Mesothelial cell of epicardium (in vitro differentiated cells): Measurements from ENCODE around the gene SYCP1. TPM values are rescaled to one million over a fixed set of nuclear protein-coding genes. Genes with fewer than 3 reads are reported as not detected.

ENCODE experiments used
- DNase-seq, 2 experiments: peaks; one replicate each; pipeline ENCODE4 v3.0.0; 2021; ENCODE audit warnings: low spot score in 2 of 2; ENCODE audit not compliant: unreplicated experiment in 2 of 2
- H3K27ac Mint-ChIP-seq: 2 replicates; pipeline ENCODE4 v1.8.0; 2021; ENCODE audit warnings: mixed read lengths
- H3K27me3 Mint-ChIP-seq: 2 replicates; pipeline ENCODE4 v1.8.0; 2021; ENCODE audit warnings: low read depth, mixed read lengths
- H3K36me3 Mint-ChIP-seq: 2 replicates; pipeline ENCODE4 v1.8.0; 2021; ENCODE audit warnings: mixed read lengths
- H3K4me1 Mint-ChIP-seq: 2 replicates; pipeline ENCODE4 v1.8.0; 2021; ENCODE audit warnings: mixed read lengths
- H3K4me3 Mint-ChIP-seq: 2 replicates; pipeline ENCODE4 v1.8.0; 2021; ENCODE audit warnings: mild to moderate bottlenecking, moderate library complexity, mixed read lengths
- H3K9me3 Mint-ChIP-seq: 2 replicates; pipeline ENCODE4 v1.8.0; 2021; ENCODE audit warnings: mixed read lengths
- total RNA-seq: library from RNA; stranded (reverse); gene quantifications from 3 replicates; pipeline ENCODE4 v1.2.1, GENCODE V29; 2021
- TF ChIP-seq, protein P1 (sequence below): fragments of 200-600 bp; sonication (generic); IDR thresholded peaks from one replicate; pipeline ENCODE4 v1.5.0; 2021; ENCODE audit warnings: antibody characterized with exemption; ENCODE audit not compliant: unreplicated experiment

SYCP1 gene
- total RNA-seq, 1 donor from 2014 or later: not detected

DNA sequence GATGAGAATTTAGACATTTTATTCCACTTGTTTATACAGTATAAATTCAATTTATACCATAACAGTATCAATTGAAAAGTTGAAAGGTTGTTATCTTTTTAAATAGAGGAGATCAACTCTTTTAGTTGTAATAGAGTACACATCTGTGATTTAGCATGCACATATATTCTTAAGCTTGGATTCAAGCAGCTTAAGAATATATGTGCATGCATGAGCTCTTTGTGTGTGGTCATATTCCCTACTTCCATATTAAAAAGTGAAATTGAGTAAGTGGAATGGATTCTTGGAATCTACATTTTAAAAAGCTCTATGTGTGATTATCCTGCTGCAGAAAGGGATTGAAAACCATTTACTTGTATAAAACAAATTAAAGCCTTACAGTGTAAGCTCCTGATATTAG, 71.9 kb downstream of the SYCP1 start:
- H3K4me3 Mint-ChIP-seq: no peak overlapping the region
- no peak for DNase-seq
- TF ChIP-seq, protein P1, sequence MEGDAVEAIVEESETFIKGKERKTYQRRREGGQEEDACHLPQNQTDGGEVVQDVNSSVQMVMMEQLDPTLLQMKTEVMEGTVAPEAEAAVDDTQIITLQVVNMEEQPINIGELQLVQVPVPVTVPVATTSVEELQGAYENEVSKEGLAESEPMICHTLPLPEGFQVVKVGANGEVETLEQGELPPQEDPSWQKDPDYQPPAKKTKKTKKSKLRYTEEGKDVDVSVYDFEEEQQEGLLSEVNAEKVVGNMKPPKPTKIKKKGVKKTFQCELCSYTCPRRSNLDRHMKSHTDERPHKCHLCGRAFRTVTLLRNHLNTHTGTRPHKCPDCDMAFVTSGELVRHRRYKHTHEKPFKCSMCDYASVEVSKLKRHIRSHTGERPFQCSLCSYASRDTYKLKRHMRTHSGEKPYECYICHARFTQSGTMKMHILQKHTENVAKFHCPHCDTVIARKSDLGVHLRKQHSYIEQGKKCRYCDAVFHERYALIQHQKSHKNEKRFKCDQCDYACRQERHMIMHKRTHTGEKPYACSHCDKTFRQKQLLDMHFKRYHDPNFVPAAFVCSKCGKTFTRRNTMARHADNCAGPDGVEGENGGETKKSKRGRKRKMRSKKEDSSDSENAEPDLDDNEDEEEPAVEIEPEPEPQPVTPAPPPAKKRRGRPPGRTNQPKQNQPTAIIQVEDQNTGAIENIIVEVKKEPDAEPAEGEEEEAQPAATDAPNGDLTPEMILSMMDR: no peak
- peaks cover 15% of the 10 kb centered on the region for H3K27me3 Mint-ChIP-seq
- H3K9me3 Mint-ChIP-seq: peaks cover 12% of the 10 kb centered on the region
- no peak overlapping the region for H3K27ac Mint-ChIP-seq
- H3K4me1 Mint-ChIP-seq: no peaks in the 10 kb centered on the region
- H3K36me3 Mint-ChIP-seq: no peaks in the 10 kb centered on the region

DNA sequence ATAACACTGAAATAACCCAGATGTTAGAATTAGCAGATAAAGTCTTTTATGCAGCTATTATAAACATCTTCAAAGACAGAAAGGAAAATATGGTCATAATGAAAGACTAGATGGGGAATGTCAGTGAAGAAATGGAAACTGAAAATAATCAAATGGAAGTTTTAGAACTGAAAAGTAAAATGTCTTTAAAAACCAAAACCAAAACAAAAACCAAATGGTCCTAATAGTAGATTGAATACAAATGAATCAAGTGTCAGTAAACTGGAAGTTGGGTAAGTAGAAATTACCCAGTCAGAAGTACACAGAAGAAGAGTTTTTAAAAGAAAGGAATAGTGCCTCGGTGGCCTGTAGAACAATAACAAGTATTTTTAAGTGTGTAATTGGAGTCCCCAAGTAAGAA, 72.7 kb downstream of the SYCP1 start:
- TF ChIP-seq, protein P1: no peak
- H3K27me3 Mint-ChIP-seq: peaks cover 12% of the 10 kb centered on the region
- peaks cover 20% of the 10 kb centered on the region for H3K9me3 Mint-ChIP-seq
- no peaks in the 10 kb centered on the region for H3K4me1 Mint-ChIP-seq
- H3K27ac Mint-ChIP-seq: no peak overlapping the region
- no peaks in the 10 kb centered on the region for H3K36me3 Mint-ChIP-seq
- DNase-seq: no peak
- H3K4me3 Mint-ChIP-seq: no peak overlapping the region

DNA sequence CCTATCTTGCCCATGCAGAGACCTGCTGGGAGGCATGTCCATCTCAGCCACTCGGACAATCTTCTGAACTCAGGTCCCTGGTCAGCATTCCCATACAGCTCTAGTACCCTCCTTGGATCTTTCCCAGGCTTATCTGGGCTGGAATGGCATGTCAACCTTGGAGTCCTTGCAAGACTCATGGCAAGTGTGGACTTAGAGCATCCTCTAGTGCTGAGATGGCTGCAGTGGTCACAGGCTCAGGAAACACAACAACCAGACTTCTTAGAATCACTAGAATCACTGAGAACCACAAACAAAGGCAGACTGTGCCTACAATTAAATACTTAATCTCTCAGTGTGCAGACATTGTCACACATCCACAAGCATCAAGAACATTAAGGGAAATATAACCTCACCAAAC, 101.9 kb downstream of the SYCP1 start:
- H3K27me3 Mint-ChIP-seq: peaks cover 59% of the 10 kb centered on the region

DNA sequence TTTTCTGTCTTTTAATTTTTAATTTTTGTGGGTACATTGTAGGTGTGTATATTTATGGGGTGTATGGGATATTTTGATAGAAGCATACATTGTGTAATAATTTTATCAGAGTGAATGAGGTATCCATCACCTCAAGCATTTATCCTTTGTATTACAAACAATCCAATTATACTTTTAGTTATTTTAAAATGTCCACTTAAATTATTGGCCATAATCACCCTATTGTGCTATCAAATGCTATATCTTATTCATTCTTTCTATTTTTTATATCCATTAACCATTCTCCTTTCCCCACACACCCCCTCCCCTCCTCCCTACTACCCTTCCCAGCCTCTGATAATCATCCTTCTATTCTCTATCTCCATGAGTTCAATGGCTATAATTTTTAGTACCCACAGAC, 104.8 kb downstream of the SYCP1 start:
- TF ChIP-seq, protein P1: no peak
- peaks cover 59% of the 10 kb centered on the region for H3K27me3 Mint-ChIP-seq

More for the DNA sequence above, 101.9 kb downstream of the SYCP1 start:
- H3K36me3 Mint-ChIP-seq: no peaks in the 10 kb centered on the region
- no peak for DNase-seq
- no peak overlapping the region for H3K27ac Mint-ChIP-seq
- no peak overlapping the region for H3K4me3 Mint-ChIP-seq
- no peaks in the 10 kb centered on the region for H3K4me1 Mint-ChIP-seq
- peaks cover 12% of the 10 kb centered on the region for H3K9me3 Mint-ChIP-seq
- TF ChIP-seq, protein P1: no peak

DNA sequence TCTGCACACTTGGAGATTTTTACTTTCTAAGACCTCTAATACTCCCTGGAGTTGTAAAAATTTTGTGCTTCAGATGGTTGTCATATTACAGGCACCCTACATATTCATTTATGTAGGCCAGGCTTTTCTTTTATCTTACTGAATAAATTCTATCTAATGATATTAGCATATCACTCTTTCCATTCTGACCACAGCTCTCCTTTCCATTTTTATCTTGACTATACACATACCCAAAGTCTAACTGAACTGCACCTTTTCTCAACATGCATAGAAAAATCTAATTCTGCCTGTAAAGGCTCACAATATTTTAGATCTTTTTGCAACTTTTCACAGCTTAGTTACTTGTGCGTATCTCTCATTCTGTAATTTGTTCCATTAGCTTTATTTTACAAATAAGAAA, 122.2 kb downstream of the SYCP1 start:
- Mint-ChIP-seq H3K9me3 (peaks cover 4% of the 10 kb centered on the region), H3K4me3 (no peak overlapping the region), H3K36me3 (no peaks in the 10 kb centered on the region), H3K27ac (no peak overlapping the region), H3K4me1 (no peaks in the 10 kb centered on the region), H3K27me3 (peaks cover 27% of the 10 kb centered on the region)
- TF ChIP-seq, protein P1: no peak
- DNase-seq: no peak

More for the DNA sequence above, 104.8 kb downstream of the SYCP1 start:
- Mint-ChIP-seq H3K36me3 (no peaks in the 10 kb centered on the region), H3K4me3 (no peak overlapping the region), H3K9me3 (peaks cover 18% of the 10 kb centered on the region), H3K27ac (no peak overlapping the region), H3K4me1 (no peaks in the 10 kb centered on the region)
- DNase-seq: no peak
